Central memory CD8-positive, alpha-beta T cell (primary cell): Measurements from ENCODE around the gene MACO1.

Source experiments
- ATAC-seq: fragments of 150-1000 bp; cut with Tn5 transposase; replicated peaks from 2 replicates; pipeline ENCODE4 v1.10.0; 2022; ENCODE audit warnings: mild to moderate bottlenecking, moderate FRiP score, moderate number of reproducible peaks; ENCODE audit not compliant: poor library complexity, severe bottlenecking; ENCODE audit errors: extremely low read depth
- DNase-seq, 2 donors: peaks; one replicate each; pipeline ENCODE4 v3.0.0; 2021; ENCODE audit warnings: low spot score in 2 of 2
- H3K27ac Mint-ChIP-seq: one replicate; pipeline ENCODE4 v1.8.0; 2022; ENCODE audit warnings: low read depth, mild to moderate bottlenecking, moderate library complexity, mixed read lengths
- H3K27me3 Mint-ChIP-seq: one replicate; pipeline ENCODE4 v1.8.0; 2022; ENCODE audit warnings: mixed read lengths
- H3K36me3 Mint-ChIP-seq: one replicate; pipeline ENCODE4 v1.8.0; 2022; ENCODE audit warnings: mild to moderate bottlenecking, moderate library complexity, mixed read lengths; ENCODE audit not compliant: insufficient read depth
- H3K4me1 Mint-ChIP-seq: one replicate; pipeline ENCODE4 v1.8.0; 2022; ENCODE audit warnings: mixed read lengths
- H3K4me3 Mint-ChIP-seq: one replicate; pipeline ENCODE4 v1.8.0; 2022; ENCODE audit warnings: mild to moderate bottlenecking, moderate library complexity, mixed read lengths
- H3K9me3 Mint-ChIP-seq: one replicate; pipeline ENCODE4 v1.8.0; 2022; ENCODE audit warnings: mixed read lengths

The MACO1 gene

GRCh38 chr1:25541889-25542658 is 111.4 kb downstream of the MACO1 start:
- no peak for ATAC-seq
- Mint-ChIP-seq H3K27ac (no peak overlapping the region), H3K36me3 (peaks cover 1% of the 10 kb centered on the region), H3K4me3 (peak overlapping the region; percentile 90), H3K9me3 (no peaks in the 10 kb centered on the region), H3K4me1 (peaks cover 26% of the 10 kb centered on the region), H3K27me3 (no peaks in the 10 kb centered on the region)
- no peak for DNase-seq

- Mint-ChIP-seq H3K4me3 (peak overlapping the region; percentile 90), H3K36me3 (peaks cover 1% of the 10 kb centered on the region), H3K9me3 (no peaks in the 10 kb centered on the region), H3K27ac (peak overlapping the region; percentile 35), H3K4me1 (peaks cover 32% of the 10 kb centered on the region), H3K27me3 (no peaks in the 10 kb centered on the region)
- no peak for ATAC-seq
- DNase-seq: no peak
These were observed 112.3 kb downstream of the MACO1 start for GRCh38 chr1:25543005-25543424.

GRCh38 chr1:25543425-25544242 is 112.9 kb downstream of the MACO1 start, which contains the start of gene LDLRAP1:
TSS of gene LDLRAP1 (plus strand) at chr1:25543606. CDS start at chr1:25543699, 93 bp downstream.
- Mint-ChIP-seq H3K4me1 (peaks cover 32% of the 10 kb centered on the region), H3K4me3 (peak within 1 kb of the TSS; percentile 90), H3K36me3 (peaks cover 1% of the 10 kb centered on the region), H3K27me3 (no peaks in the 10 kb centered on the region), H3K9me3 (no peaks in the 10 kb centered on the region), H3K27ac (peak within 1 kb of the TSS; percentile 83)
- DNase-seq (no peak), ATAC-seq (peak; percentile 71)

GRCh38 chr1:25544243-25544764 is 113.6 kb downstream of the MACO1 start:
- no peaks in the 10 kb centered on the region for H3K9me3 Mint-ChIP-seq
- ATAC-seq (no peak), DNase-seq (no peak)
- H3K4me1 Mint-ChIP-seq: peaks cover 34% of the 10 kb centered on the region
- peak overlapping the region; percentile 90 for H3K4me3 Mint-ChIP-seq
- H3K36me3 Mint-ChIP-seq: peaks cover 3% of the 10 kb centered on the region
- H3K27me3 Mint-ChIP-seq: no peaks in the 10 kb centered on the region
- peak overlapping the region; percentile 83 for H3K27ac Mint-ChIP-seq

GRCh38 chr1:25544819-25545218 is 114.1 kb downstream of the MACO1 start:
- Mint-ChIP-seq H3K4me1 (peaks cover 39% of the 10 kb centered on the region), H3K27ac (peak overlapping the region; percentile 83), H3K4me3 (peak overlapping the region; percentile 90), H3K36me3 (peaks cover 4% of the 10 kb centered on the region), H3K27me3 (no peaks in the 10 kb centered on the region), H3K9me3 (no peaks in the 10 kb centered on the region)
- DNase-seq: no peak
- ATAC-seq: no peak

GRCh38 chr1:25545767-25546166 is 115.1 kb downstream of the MACO1 start:
- Mint-ChIP-seq H3K27me3 (no peaks in the 10 kb centered on the region), H3K27ac (peak overlapping the region; percentile 83), H3K4me3 (peak overlapping the region; percentile 90), H3K4me1 (peaks cover 48% of the 10 kb centered on the region), H3K36me3 (peaks cover 5% of the 10 kb centered on the region), H3K9me3 (no peaks in the 10 kb centered on the region)
- no peak for ATAC-seq
- no peak for DNase-seq

GRCh38 chr1:25546193-25546592 is 115.5 kb downstream of the MACO1 start:
- DNase-seq (no peak), ATAC-seq (no peak)
- Mint-ChIP-seq H3K9me3 (no peaks in the 10 kb centered on the region), H3K36me3 (peaks cover 5% of the 10 kb centered on the region), H3K4me1 (peaks cover 53% of the 10 kb centered on the region), H3K27me3 (no peaks in the 10 kb centered on the region), H3K4me3 (peak overlapping the region; percentile 90), H3K27ac (peak overlapping the region; percentile 15)

- Mint-ChIP-seq H3K27ac (peak overlapping the region; percentile 90), H3K4me1 (peaks cover 76% of the 10 kb centered on the region), H3K9me3 (no peaks in the 10 kb centered on the region), H3K4me3 (peak overlapping the region; percentile 72), H3K27me3 (no peaks in the 10 kb centered on the region), H3K36me3 (peaks cover 8% of the 10 kb centered on the region)
- ATAC-seq: no peak
- no peak for DNase-seq
These were observed 117.9 kb downstream of the MACO1 start for GRCh38 chr1:25548601-25549000.

- Mint-ChIP-seq H3K4me3 (peak overlapping the region; percentile 72), H3K27me3 (no peaks in the 10 kb centered on the region), H3K27ac (peak overlapping the region; percentile 90), H3K4me1 (peaks cover 81% of the 10 kb centered on the region), H3K36me3 (peaks cover 9% of the 10 kb centered on the region), H3K9me3 (no peaks in the 10 kb centered on the region)
- DNase-seq (peak; percentile 40 to 51), ATAC-seq (peak; percentile 97)
These were observed 118.8 kb downstream of the MACO1 start for GRCh38 chr1:25549273-25550154.
